ENCODE measurements around the gene G3BP2.

G3BP2 gene

DNA sequence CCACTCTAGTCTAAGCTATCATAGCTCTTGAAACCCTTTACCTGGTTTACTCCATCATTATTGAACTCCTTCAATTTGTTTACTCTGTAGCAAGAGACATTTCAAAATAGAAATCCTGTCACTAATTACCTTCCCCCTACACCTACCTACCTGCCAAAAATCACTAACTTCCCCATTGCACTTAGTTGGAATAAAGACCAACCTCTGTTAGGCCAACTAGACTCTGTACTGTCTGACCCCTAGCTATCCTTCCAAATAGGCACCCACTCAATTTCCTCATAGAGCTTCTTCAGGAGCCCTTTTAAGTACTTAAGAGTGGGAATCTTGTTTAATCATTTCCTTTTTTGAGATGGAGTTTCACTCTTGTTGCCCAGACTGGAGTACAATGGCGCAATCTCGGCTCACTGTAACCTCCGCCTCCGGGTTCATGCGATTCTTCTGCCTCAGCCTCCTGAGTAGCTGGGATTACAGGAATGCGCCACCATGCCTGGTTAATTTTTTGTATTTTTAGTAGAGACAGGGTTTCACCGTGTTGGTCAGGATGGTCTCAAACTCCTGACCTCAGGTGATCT, 34.0 kb downstream of the G3BP2 start:
- TF ChIP-seq EZH2 (optimal IDR thresholded peaks at IDR 0.05; ENCODE audit: low read depth, low read length): no peak
- TF ChIP-seq, protein P1, sequence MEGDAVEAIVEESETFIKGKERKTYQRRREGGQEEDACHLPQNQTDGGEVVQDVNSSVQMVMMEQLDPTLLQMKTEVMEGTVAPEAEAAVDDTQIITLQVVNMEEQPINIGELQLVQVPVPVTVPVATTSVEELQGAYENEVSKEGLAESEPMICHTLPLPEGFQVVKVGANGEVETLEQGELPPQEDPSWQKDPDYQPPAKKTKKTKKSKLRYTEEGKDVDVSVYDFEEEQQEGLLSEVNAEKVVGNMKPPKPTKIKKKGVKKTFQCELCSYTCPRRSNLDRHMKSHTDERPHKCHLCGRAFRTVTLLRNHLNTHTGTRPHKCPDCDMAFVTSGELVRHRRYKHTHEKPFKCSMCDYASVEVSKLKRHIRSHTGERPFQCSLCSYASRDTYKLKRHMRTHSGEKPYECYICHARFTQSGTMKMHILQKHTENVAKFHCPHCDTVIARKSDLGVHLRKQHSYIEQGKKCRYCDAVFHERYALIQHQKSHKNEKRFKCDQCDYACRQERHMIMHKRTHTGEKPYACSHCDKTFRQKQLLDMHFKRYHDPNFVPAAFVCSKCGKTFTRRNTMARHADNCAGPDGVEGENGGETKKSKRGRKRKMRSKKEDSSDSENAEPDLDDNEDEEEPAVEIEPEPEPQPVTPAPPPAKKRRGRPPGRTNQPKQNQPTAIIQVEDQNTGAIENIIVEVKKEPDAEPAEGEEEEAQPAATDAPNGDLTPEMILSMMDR (IDR thresholded peaks at IDR 0.05; ENCODE audit: low read length): no peak
- no peak for TF ChIP-seq EZH2phosphoT487 (IDR thresholded peaks at IDR 0.05; ENCODE audit: low read length)
- Histone ChIP-seq H3K4me3 (ENCODE audit: low read length) (no peak overlapping the region), H3K4me2 (ENCODE audit: low read depth, low read length) (no peak overlapping the region), H3F3A (ENCODE audit: insufficient read depth, low read length) (peaks cover 2% of the 10 kb centered on the region; the same call in 1 of the 2 replicates), H3K9me2 (replicated peaks; ENCODE audit: insufficient read depth, low read length) (no peaks in the 10 kb centered on the region), H3K27ac (ENCODE audit: low read length) (no peak overlapping the region), H3K9me3 (replicated peaks; ENCODE audit: insufficient read depth, low read length) (no peaks in the 10 kb centered on the region), H3K4me1 (ENCODE audit: low read length) (peaks cover 2% of the 10 kb centered on the region; the same call in 1 of the 2 replicates), H4K20me1 (ENCODE audit: insufficient read depth, low read length) (no peaks in the 10 kb centered on the region), H3K9ac (ENCODE audit: low read length) (no peak overlapping the region), H3K36me3 (replicated peaks; ENCODE audit: insufficient read depth, low read length) (peaks cover 3% of the 10 kb centered on the region; the same call in 1 of the 2 replicates), H3K27me3 (replicated peaks; ENCODE audit: insufficient read depth, low read length) (no peaks in the 10 kb centered on the region), H2AFZ (ENCODE audit: low read length) (no peak overlapping the region), H3K79me2 (ENCODE audit: low read length) (no peaks in the 10 kb centered on the region)
- no peak for DNase-seq

DNA sequence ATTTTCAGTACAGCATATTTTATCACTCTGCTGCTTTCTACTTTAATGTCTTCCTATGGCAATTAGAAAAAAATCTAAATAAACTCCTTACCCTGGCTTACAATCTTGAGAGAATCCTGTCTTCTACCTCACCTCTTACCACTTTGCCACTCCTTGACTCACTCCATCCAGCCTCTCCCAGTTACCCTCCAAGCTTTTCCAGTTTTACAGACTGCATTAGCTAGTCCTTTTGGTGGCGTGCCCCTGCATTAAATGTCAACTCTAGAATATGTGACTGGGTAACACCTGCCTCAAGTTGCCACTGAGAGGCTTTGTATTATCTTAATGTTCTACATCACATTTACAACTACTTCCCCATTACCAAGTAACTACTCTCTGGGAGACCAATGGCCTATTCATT, 35.4 kb downstream of the G3BP2 start:
- Histone ChIP-seq H3K9me3 (replicated peaks; ENCODE audit: insufficient read depth, low read length) (no peaks in the 10 kb centered on the region), H3K4me2 (ENCODE audit: low read depth, low read length) (no peak overlapping the region)
- TF ChIP-seq, protein P1 (IDR thresholded peaks at IDR 0.05; ENCODE audit: low read length): no peak
- TF ChIP-seq EZH2 (optimal IDR thresholded peaks at IDR 0.05; ENCODE audit: low read depth, low read length) (no peak), EZH2phosphoT487 (IDR thresholded peaks at IDR 0.05; ENCODE audit: low read length) (no peak)

DNA sequence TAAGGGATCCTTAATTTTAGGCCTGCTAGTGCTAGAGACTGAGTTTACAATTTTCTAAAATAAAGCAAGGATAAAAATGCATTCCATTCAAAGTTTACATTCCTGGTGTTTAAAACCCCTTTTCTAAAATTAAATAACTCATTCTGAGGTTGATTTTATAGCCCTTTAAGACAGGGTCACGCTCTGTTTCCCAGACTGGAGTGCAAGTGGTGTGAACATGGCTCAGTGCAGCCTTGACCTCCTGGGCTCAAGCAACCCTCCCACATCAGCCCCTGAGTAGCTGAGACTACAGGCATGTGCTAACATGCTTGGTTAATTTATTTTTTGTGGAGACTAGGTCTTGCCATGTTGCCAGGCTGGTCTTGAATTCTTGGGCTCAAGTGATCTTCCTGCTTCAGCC, 36.0 kb downstream of the G3BP2 start:
- H3K9me2 ChIP-seq (replicated peaks; ENCODE audit: insufficient read depth, low read length): no peaks in the 10 kb centered on the region
- H2AFZ ChIP-seq (ENCODE audit: low read length): no peak overlapping the region
- H4K20me1 ChIP-seq (ENCODE audit: insufficient read depth, low read length): no peaks in the 10 kb centered on the region
- no peaks in the 10 kb centered on the region; the same call in 1 of the 2 replicates for H3K27me3 ChIP-seq (replicated peaks; ENCODE audit: insufficient read depth, low read length)
- no peaks in the 10 kb centered on the region for H3K36me3 ChIP-seq (replicated peaks; ENCODE audit: insufficient read depth, low read length)
- H3K27ac ChIP-seq (ENCODE audit: low read length): no peak overlapping the region
- no peaks in the 10 kb centered on the region for H3K9me3 ChIP-seq (replicated peaks; ENCODE audit: insufficient read depth, low read length)
- H3F3A ChIP-seq (ENCODE audit: insufficient read depth, low read length): peaks cover 4% of the 10 kb centered on the region; the same call in 1 of the 2 replicates
- DNase-seq: no peak
- no peaks in the 10 kb centered on the region for H3K79me2 ChIP-seq (ENCODE audit: low read length)
- H3K4me2 ChIP-seq (ENCODE audit: low read depth, low read length): no peak overlapping the region
- TF ChIP-seq EZH2 (optimal IDR thresholded peaks at IDR 0.05; ENCODE audit: low read depth, low read length): no peak
- TF ChIP-seq, protein P1 (IDR thresholded peaks at IDR 0.05; ENCODE audit: low read length): no peak
- no peak for TF ChIP-seq EZH2phosphoT487 (IDR thresholded peaks at IDR 0.05; ENCODE audit: low read length)
- no peak overlapping the region for H3K4me3 ChIP-seq (ENCODE audit: low read length)
- H3K9ac ChIP-seq (ENCODE audit: low read length): no peak overlapping the region
- H3K4me1 ChIP-seq (ENCODE audit: low read length): peaks cover 8% of the 10 kb centered on the region

More for the DNA sequence above, 35.4 kb downstream of the G3BP2 start:
- H2AFZ ChIP-seq (ENCODE audit: low read length): no peak overlapping the region
- no peaks in the 10 kb centered on the region for H3K79me2 ChIP-seq (ENCODE audit: low read length)
- no peak overlapping the region for H3K27ac ChIP-seq (ENCODE audit: low read length)
- H3K9ac ChIP-seq (ENCODE audit: low read length): no peak overlapping the region
- peaks cover 8% of the 10 kb centered on the region for H3K4me1 ChIP-seq (ENCODE audit: low read length)
- no peaks in the 10 kb centered on the region; the same call in 1 of the 2 replicates for H3K36me3 ChIP-seq (replicated peaks; ENCODE audit: insufficient read depth, low read length)
- DNase-seq: no peak
- H3K9me2 ChIP-seq (replicated peaks; ENCODE audit: insufficient read depth, low read length): no peaks in the 10 kb centered on the region
- H4K20me1 ChIP-seq (ENCODE audit: insufficient read depth, low read length): no peaks in the 10 kb centered on the region
- no peaks in the 10 kb centered on the region; the same call in 1 of the 2 replicates for H3K27me3 ChIP-seq (replicated peaks; ENCODE audit: insufficient read depth, low read length)
- H3F3A ChIP-seq (ENCODE audit: insufficient read depth, low read length): peaks cover 4% of the 10 kb centered on the region; the same call in 1 of the 2 replicates
- no peak overlapping the region for H3K4me3 ChIP-seq (ENCODE audit: low read length)
